ENCODE data around the gene NTNG2. TPM values are rescaled to one million over a fixed set of nuclear protein-coding genes. Genes with fewer than 3 reads are reported as not detected.

The NTNG2 gene
- total and polyA plus RNA-seq, 9 of the 15 experiments (the other 6 are each of a cell fraction or from before 2014, with no cell fraction given), result 0.01 to 0.11 (median 0.09) TPM; not detected in 6

DNA sequence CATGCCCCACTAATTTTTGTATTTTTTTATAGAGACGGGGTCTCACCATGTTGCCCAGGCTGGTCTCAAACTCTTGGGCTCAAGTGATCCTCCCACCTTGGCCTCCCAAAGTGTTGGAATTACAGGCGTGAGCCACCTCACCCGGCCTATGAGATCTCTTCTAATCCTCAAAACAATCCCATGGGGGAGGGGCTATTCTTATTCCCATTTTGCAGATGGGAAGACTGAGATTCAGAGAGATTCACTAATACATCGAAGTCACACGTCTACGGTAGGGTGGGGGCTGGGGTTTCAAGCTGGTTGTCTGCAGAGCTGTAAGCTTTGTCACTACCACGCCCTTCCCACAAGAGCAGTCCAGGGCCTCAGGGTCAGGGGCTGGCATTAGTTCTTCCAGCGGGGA is 14.0 kb upstream of the NTNG2 start:
- no peaks in the 10 kb centered on the region for H3K9me3 ChIP-seq (replicated peaks; ENCODE audit: control insufficient read depth, insufficient read depth, low read depth, low read length)
- no peak for DNase-seq (ENCODE audit: extremely low read depth in 1 of 4, low spot score in 3 of 4)
- H3K4me1 ChIP-seq (replicated peaks in 1 of 2; ENCODE audit: control insufficient read depth in 2 of 2, insufficient read depth in 2 of 2, low read length in 2 of 2), result no peaks in the 10 kb centered on the region; a peak in 1 of 5 replicates
- no peak overlapping the region for H3K4me2 ChIP-seq (ENCODE audit: insufficient read depth, low read length)
- no peak overlapping the region for H3K9ac ChIP-seq (ENCODE audit: insufficient read depth in 1 of 2, low read depth in 2 of 2, low read length in 2 of 2)
- BruUV-seq (replicated peaks), result no TSS peak
- in situ Hi-C loops (cut with MboI) (no loop called here), intact Hi-C loops (cut with micrococcal nuclease) (no loop called here)
- ATAC-seq, result no peak
- H3K36me3 ChIP-seq (ENCODE audit: control insufficient read depth, insufficient read depth, low read length), result no peaks in the 10 kb centered on the region
- ChIA-PET CTCF (ENCODE audit: low intra/inter-chr PET ratio) (no interaction called here), POLR2A (no interaction called here)
- no peak overlapping the region for H2AFZ ChIP-seq (ENCODE audit: low read depth, low read length)
- WGBS (ENCODE audit: insufficient coverage, low coverage, missing lambda C conversion rate), result 5% methylated on average over 8 of the region's 8 CpGs
- H3K27me3 ChIP-seq (ENCODE audit: control insufficient read depth in 2 of 2, insufficient read depth in 2 of 2, low read length in 2 of 2), result peaks cover 17 to 76% of the 10 kb centered on the region in 2 experiments; a peak in 4 of 5 replicates
- H3K79me2 ChIP-seq (ENCODE audit: control insufficient read depth, insufficient read depth, low read length), result no peaks in the 10 kb centered on the region
- no peak overlapping the region for H3K27ac ChIP-seq (ENCODE audit: extremely low read depth, low read depth, low read length)
- H3K9me1 ChIP-seq (ENCODE audit: control insufficient read depth, insufficient read depth, low read length), result no peaks in the 10 kb centered on the region
- no peak overlapping the region for H3K4me3 ChIP-seq
- 0 out of 4 replicates have a peak, but pooled peaks of 1 of the 2 experiments have one; percentile 8 for TF ChIP-seq RCOR1 (IDR thresholded peaks at IDR 0.05; ENCODE audit: borderline replicate concordance in 1 of 2, low read depth in 2 of 2, low read length in 2 of 2)
- TF ChIP-seq RBM25 (IDR thresholded peaks at IDR 0.05; ENCODE audit: low read depth, low read length, severe bottlenecking), result peak; percentile 67
- TF ChIP-seq ZNF408 (CRISPR knock-in tag; IDR thresholded peaks at IDR 0.05; ENCODE audit: low read depth), result no peak
- TF ChIP-seq KDM1A (IDR thresholded peaks at IDR 0.05), result peak in 1 of 2 experiments; percentile 29; a peak in 1 of 4 replicates
- FAIRE-seq, result no peak
- H4K20me1 ChIP-seq (replicated peaks; ENCODE audit: control insufficient read depth, insufficient read depth, low read length), result no peaks in the 10 kb centered on the region

DNA sequence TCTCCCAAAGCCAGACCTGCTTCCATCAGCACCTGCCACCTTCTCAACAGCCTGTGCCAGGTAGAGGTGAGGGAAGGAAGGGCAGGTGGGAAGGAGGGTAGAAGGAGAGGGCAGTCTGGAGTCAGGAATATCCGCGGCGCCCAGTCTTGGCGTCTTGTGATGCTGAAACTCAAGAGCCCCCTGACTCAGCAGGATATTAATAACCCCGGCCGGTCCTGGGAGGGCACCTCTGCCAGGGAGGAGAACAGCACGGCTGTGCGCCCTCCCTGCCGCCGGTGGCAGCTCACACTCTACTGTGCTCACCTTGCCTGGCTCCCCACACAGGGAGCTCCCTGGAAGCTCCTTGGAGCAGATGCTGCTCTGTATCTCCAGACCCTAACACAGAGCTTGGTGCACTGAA is 11.6 kb upstream of the NTNG2 start:
- DNase-seq (ENCODE audit: extremely low read depth in 1 of 4, low spot score in 3 of 4) (no peak), FAIRE-seq (no peak), ATAC-seq (no peak)
- intact Hi-C loops (cut with micrococcal nuclease), result no loop called here
- ChIA-PET POLR2A (interaction anchor here (0.6 to 0.8 kb wide), 2 partner anchors 10 to 22 kb away, joined by 3 to 4 read pairs; no protein-coding TSS in a partner anchor), CTCF (ENCODE audit: low intra/inter-chr PET ratio) (no interaction called here)
- H3K27ac ChIP-seq (ENCODE audit: extremely low read depth, low read depth, low read length), result no peak overlapping the region
- H4K20me1 ChIP-seq (replicated peaks; ENCODE audit: control insufficient read depth, insufficient read depth, low read length), result peaks cover 6% of the 10 kb centered on the region; the same call in 1 of the 2 replicates
- 0% methylated on average over 10 of the region's 10 CpGs for WGBS (ENCODE audit: insufficient coverage, low coverage, missing lambda C conversion rate)
- H3K27me3 ChIP-seq (ENCODE audit: control insufficient read depth in 2 of 2, insufficient read depth in 2 of 2, low read length in 2 of 2), result peaks cover 25 to 89% of the 10 kb centered on the region in 2 experiments; a peak in 4 of 5 replicates
- no peak for TF ChIP-seq KDM4B (IDR thresholded peaks at IDR 0.05; ENCODE audit: borderline replicate concordance in 2 of 2, low read depth in 1 of 2)
- TF ChIP-seq ZNF318 (IDR thresholded peaks at IDR 0.05; ENCODE audit: borderline replicate concordance in 1 of 2, low read depth in 1 of 2), result no peak
- H3K9me1 ChIP-seq (ENCODE audit: control insufficient read depth, insufficient read depth, low read length), result no peaks in the 10 kb centered on the region
- H3K4me2 ChIP-seq (ENCODE audit: insufficient read depth, low read length), result no peak overlapping the region
- no peaks in the 10 kb centered on the region; a peak in 1 of 5 replicates for H3K4me1 ChIP-seq (replicated peaks in 1 of 2; ENCODE audit: control insufficient read depth in 2 of 2, insufficient read depth in 2 of 2, low read length in 2 of 2)
- no peaks in the 10 kb centered on the region for H3K9me3 ChIP-seq (replicated peaks; ENCODE audit: control insufficient read depth, insufficient read depth, low read depth, low read length)
- no TSS peak for BruUV-seq (replicated peaks)
- in situ Hi-C loops (cut with MboI), result no loop called here
- no peaks in the 10 kb centered on the region for H3K36me3 ChIP-seq (ENCODE audit: control insufficient read depth, insufficient read depth, low read length)
- H3K9ac ChIP-seq (ENCODE audit: insufficient read depth in 1 of 2, low read depth in 2 of 2, low read length in 2 of 2), result no peak overlapping the region
- no peak overlapping the region for H3K4me3 ChIP-seq
- H3K79me2 ChIP-seq (ENCODE audit: control insufficient read depth, insufficient read depth, low read length), result no peaks in the 10 kb centered on the region
- no peak overlapping the region for H2AFZ ChIP-seq (ENCODE audit: low read depth, low read length)
